ENCODE measurements around the gene TNK2. TPM values are rescaled to one million over a fixed set of nuclear protein-coding genes. Genes with fewer than 3 reads are reported as not detected.

The TNK2 gene
- total and polyA plus RNA-seq, 2 donors (not counting 1 experiment from before 2014, with no cell fraction given) = 131 to 198 TPM

- 97% methylated on average over 19 of the region's 19 CpGs for WGBS (ENCODE audit: insufficient coverage)
- Histone ChIP-seq H3K4me3 (ENCODE audit: control extremely low read depth in 1 of 5, extremely low read depth in 1 of 5, insufficient read depth in 1 of 5, low read depth in 2 of 5, low read length in 4 of 5) (no peak overlapping the region), H4K20me1 (ENCODE audit: control insufficient read depth, insufficient read depth, low read length, poor library complexity, severe bottlenecking) (peaks cover 82% of the 10 kb centered on the region), H3K9me3 (ENCODE audit: control extremely low read depth in 1 of 3, control insufficient read depth in 2 of 3, insufficient read depth in 1 of 3, low read length in 2 of 3) (no peaks in the 10 kb centered on the region), H3K4me2 (replicated peaks; ENCODE audit: low read depth, low read length, poor library complexity, severe bottlenecking) (no peak overlapping the region), H3K36me3 (replicated peaks in 1 of 2; ENCODE audit: control extremely low read depth in 1 of 2, control insufficient read depth in 1 of 2, extremely low read depth in 1 of 2, insufficient read depth in 2 of 2, low read length in 1 of 2) (peaks cover 0 to 34% of the 10 kb centered on the region in 2 experiments), H2AFZ (ENCODE audit: insufficient read depth, low read depth, low read length, poor library complexity, severe bottlenecking) (no peak overlapping the region), H3K9ac (ENCODE audit: low read length) (no peak overlapping the region), H3K27me3 (replicated peaks in 1 of 4; ENCODE audit: control extremely low read depth in 1 of 4, control insufficient read depth in 3 of 4, insufficient read depth in 4 of 4, low read length in 3 of 4) (no peaks in the 10 kb centered on the region), H3K27ac (ENCODE audit: low read length in 2 of 2) (no peak overlapping the region), H3K4me1 (ENCODE audit: control insufficient read depth in 2 of 2, insufficient read depth in 2 of 2, low read length in 2 of 2) (peaks cover 25 to 28% of the 10 kb centered on the region in 2 donors), H3K79me2 (ENCODE audit: control insufficient read depth, insufficient read depth, low read length) (peaks cover 84% of the 10 kb centered on the region)
- intact Hi-C loops (cut with micrococcal nuclease) = no loop called here
- ATAC-seq (ENCODE audit: low read depth) (no peak), DNase-seq (no peak)
- no peaks in the 10 kb centered on the region for H3K27me3 Mint-ChIP-seq
- no peak overlapping the region for H3K27ac Mint-ChIP-seq
- ChIA-PET CTCF (interaction anchor here (0.7 to 9.4 kb wide), 7 partner anchors 16 to 41 kb away, joined by 3 to 223 read pairs (median 8); no protein-coding TSS in a partner anchor), POLR2A (interaction anchor here (6.9 kb wide), 1 partner anchor 16 kb away, joined by 134 read pairs; the partner anchor contains the start of gene TNK2)
- H3K9me3 Mint-ChIP-seq (ENCODE audit: insufficient read depth) = no peaks in the 10 kb centered on the region
- H3K4me3 Mint-ChIP-seq = no peak overlapping the region
- H3K4me1 Mint-ChIP-seq = peaks cover 27% of the 10 kb centered on the region
- no peak for TF ChIP-seq EZH2 (IDR thresholded peaks at IDR 0.05; ENCODE audit: borderline replicate concordance, insufficient read depth, low read depth, low read length, poor library complexity, severe bottlenecking)
- no peak for TF ChIP-seq CTCF (IDR thresholded peaks at IDR 0.05)
These were observed 16.8 kb downstream of the TNK2 start for GRCh38 chr3:195891431-195892104.

DNA sequence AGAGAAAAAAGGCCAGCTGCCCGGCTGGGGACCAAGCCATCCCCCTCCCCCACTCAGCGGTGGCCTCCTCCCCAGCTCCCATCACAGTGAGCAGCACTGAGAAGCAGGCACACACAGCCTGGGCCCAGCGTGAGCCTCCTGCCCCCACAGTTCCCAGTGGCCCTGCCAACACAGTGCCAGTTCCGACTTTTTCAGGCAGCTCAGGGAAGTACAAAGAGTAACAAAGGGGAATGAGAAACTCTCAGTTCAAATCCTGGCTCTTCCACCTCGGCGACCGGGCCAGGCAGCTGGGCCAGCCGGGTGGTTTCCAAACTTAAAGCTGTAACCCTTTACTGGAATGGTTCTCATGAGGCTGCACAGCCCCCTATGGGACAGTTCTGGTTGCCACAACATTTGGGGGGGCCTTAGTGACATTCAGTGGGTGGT is 18.5 kb downstream of the TNK2 start:
- peaks cover 19% of the 10 kb centered on the region for H3K4me1 Mint-ChIP-seq
- H3K4me1 ChIP-seq (ENCODE audit: control insufficient read depth in 2 of 2, insufficient read depth in 2 of 2, low read length in 2 of 2) = peaks cover 20 to 21% of the 10 kb centered on the region in 2 donors
- H3K9me3 Mint-ChIP-seq (ENCODE audit: insufficient read depth) = no peaks in the 10 kb centered on the region
- H3K79me2 ChIP-seq (ENCODE audit: control insufficient read depth, insufficient read depth, low read length) = peaks cover 88% of the 10 kb centered on the region
- no peak overlapping the region for H3K27ac ChIP-seq (ENCODE audit: low read length in 2 of 2)
- no peak overlapping the region for H3K4me2 ChIP-seq (replicated peaks; ENCODE audit: low read depth, low read length, poor library complexity, severe bottlenecking)
- H3K9ac ChIP-seq (ENCODE audit: low read length) = no peak overlapping the region
- no peak overlapping the region for H3K4me3 ChIP-seq (ENCODE audit: control extremely low read depth in 1 of 5, extremely low read depth in 1 of 5, insufficient read depth in 1 of 5, low read depth in 2 of 5, low read length in 4 of 5)
- 90% methylated on average over 7 of the region's 8 CpGs for WGBS (ENCODE audit: insufficient coverage)
- H2AFZ ChIP-seq (ENCODE audit: insufficient read depth, low read depth, low read length, poor library complexity, severe bottlenecking) = no peak overlapping the region
- H3K27me3 Mint-ChIP-seq = no peaks in the 10 kb centered on the region
- no peak for TF ChIP-seq EZH2 (IDR thresholded peaks at IDR 0.05; ENCODE audit: borderline replicate concordance, insufficient read depth, low read depth, low read length, poor library complexity, severe bottlenecking)
- CTCF ChIA-PET = interaction anchor here (0.7 to 9.4 kb wide), 4 partner anchors 17 to 29 kb away, joined by 3 to 223 read pairs (median 7); no protein-coding TSS in a partner anchor
- POLR2A ChIA-PET = interaction anchor here (0.9 kb wide), 1 partner anchor 18 kb away, joined by 3 read pairs; the partner anchor contains the start of gene TNK2
- peaks cover 0 to 49% of the 10 kb centered on the region in 2 experiments for H3K36me3 ChIP-seq (replicated peaks in 1 of 2; ENCODE audit: control extremely low read depth in 1 of 2, control insufficient read depth in 1 of 2, extremely low read depth in 1 of 2, insufficient read depth in 2 of 2, low read length in 1 of 2)
- H3K27me3 ChIP-seq (replicated peaks in 1 of 4; ENCODE audit: control extremely low read depth in 1 of 4, control insufficient read depth in 3 of 4, insufficient read depth in 4 of 4, low read length in 3 of 4) = no peaks in the 10 kb centered on the region
- DNase-seq (no peak), ATAC-seq (ENCODE audit: low read depth) (no peak)
- no peak overlapping the region for H3K4me3 Mint-ChIP-seq
- intact Hi-C loops (cut with micrococcal nuclease) = no loop called here
- H3K9me3 ChIP-seq (ENCODE audit: control extremely low read depth in 1 of 3, control insufficient read depth in 2 of 3, insufficient read depth in 1 of 3, low read length in 2 of 3) = no peaks in the 10 kb centered on the region
- H3K27ac Mint-ChIP-seq = no peak overlapping the region
- H4K20me1 ChIP-seq (ENCODE audit: control insufficient read depth, insufficient read depth, low read length, poor library complexity, severe bottlenecking) = peaks cover 94% of the 10 kb centered on the region
